ENCODE results near the gene TMEM53.

The TMEM53 gene

GRCh38 chr1:44632598-44632997 is 41.7 kb downstream of the TMEM53 start:
- Histone ChIP-seq H3K27ac (ENCODE audit: low read length) (peak overlapping the region; percentile 80), H3K4me3 (ENCODE audit: low read length) (peak overlapping the region; percentile 91)

DNA sequence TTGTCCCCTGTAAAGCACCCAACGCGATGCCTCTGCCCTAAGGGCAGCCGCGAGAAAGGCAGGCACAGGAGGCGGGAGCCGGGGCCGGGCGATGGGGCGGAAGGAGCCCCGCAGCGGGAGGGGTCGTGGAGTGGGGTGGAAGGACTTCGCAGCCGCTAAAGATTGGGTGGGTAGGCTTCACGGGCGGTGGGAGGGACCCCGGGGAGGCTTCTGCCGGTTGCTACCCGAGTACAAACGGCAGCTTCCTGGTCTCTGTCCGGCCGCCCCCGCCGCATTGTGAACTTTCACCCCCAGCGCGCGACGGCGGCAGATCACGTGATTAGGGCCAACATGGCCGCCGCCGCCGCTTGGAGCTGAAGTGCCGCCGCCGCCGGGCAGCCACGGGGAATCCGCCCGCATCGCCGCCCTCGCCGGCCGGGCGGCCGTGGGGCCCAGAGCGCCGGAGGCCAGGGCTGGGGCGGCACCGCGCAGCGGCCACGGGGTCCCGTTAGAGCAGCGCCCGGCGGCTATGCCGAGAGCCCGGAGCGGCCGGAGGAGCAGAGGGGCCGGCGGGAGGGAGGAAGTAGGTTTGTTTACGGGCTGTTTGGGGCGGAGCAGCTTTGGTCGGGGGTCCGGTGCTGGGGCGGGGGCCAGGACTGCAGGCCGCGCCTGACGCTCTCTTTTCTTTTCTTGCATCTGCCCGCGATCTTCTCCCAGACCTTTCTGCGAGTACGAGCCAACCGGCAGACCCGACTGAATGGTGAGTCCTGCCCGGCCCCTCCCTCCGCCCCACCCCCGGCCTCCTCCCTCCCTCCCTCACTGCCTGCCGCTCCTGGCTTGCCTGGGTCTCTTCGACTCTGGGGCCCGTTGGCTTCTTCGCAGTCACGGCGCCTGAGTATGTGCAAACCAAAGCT is 42.4 kb downstream of the TMEM53 start:
- H3K36me3 ChIP-seq (ENCODE audit: control insufficient read depth, low read depth, low read length), result peaks cover 38% of the 10 kb centered on the region
- no peaks in the 10 kb centered on the region for H3K9me3 ChIP-seq (ENCODE audit: control insufficient read depth, low read depth, low read length)
- peaks cover 14% of the 10 kb centered on the region for H3K4me1 ChIP-seq (ENCODE audit: control insufficient read depth, low read depth, low read length)
- H3K4me3 ChIP-seq (ENCODE audit: low read length), result peak overlapping the region; percentile 91
- peak overlapping the region; percentile 88 for H3K9ac ChIP-seq (ENCODE audit: low read length)
- H3K27me3 ChIP-seq (ENCODE audit: control insufficient read depth, insufficient read depth, low read length), result no peaks in the 10 kb centered on the region
- peak overlapping the region; percentile 90 for H3K27ac ChIP-seq (ENCODE audit: low read length)

More at GRCh38 chr1:44632598-44632997, 41.7 kb downstream of the TMEM53 start:
- Histone ChIP-seq H3K9ac (ENCODE audit: low read length) (peak overlapping the region; percentile 88), H3K27me3 (ENCODE audit: control insufficient read depth, insufficient read depth, low read length) (no peaks in the 10 kb centered on the region), H3K36me3 (ENCODE audit: control insufficient read depth, low read depth, low read length) (peaks cover 42% of the 10 kb centered on the region), H3K4me1 (ENCODE audit: control insufficient read depth, low read depth, low read length) (peaks cover 14% of the 10 kb centered on the region), H3K9me3 (ENCODE audit: control insufficient read depth, low read depth, low read length) (no peaks in the 10 kb centered on the region)

GRCh38 chr1:44631333-44631646 is 43.0 kb downstream of the TMEM53 start:
- no peaks in the 10 kb centered on the region for H3K27me3 ChIP-seq (ENCODE audit: control insufficient read depth, insufficient read depth, low read length)
- peaks cover 32% of the 10 kb centered on the region for H3K36me3 ChIP-seq (ENCODE audit: control insufficient read depth, low read depth, low read length)
- H3K4me3 ChIP-seq (ENCODE audit: low read length), result peak overlapping the region; percentile 91
- H3K9me3 ChIP-seq (ENCODE audit: control insufficient read depth, low read depth, low read length), result no peaks in the 10 kb centered on the region
- H3K27ac ChIP-seq (ENCODE audit: low read length), result peak overlapping the region; percentile 90
- H3K4me1 ChIP-seq (ENCODE audit: control insufficient read depth, low read depth, low read length), result peaks cover 14% of the 10 kb centered on the region
- peak overlapping the region; percentile 88 for H3K9ac ChIP-seq (ENCODE audit: low read length)

DNA sequence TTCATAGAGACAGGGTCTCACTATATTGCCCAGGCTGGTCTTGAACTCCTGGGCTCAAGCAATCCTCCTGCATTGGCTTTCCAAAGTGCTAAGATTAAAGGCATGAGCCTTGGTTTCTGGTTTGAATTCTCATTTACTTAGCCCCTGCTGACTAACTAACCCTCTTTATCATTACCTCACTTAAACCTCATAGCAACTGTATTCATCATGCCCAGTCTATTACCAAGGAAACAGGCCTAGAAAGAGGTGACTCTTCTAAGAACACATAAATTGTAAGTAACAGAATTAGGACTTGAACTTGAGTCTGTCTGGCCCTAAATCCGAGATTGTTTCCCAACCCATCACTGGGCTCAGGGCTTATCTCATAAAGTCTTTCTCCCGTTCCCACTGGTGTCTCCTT is 44.2 kb downstream of the TMEM53 start:
- H3K9me3 ChIP-seq (ENCODE audit: control insufficient read depth, low read depth, low read length), result no peaks in the 10 kb centered on the region
- no peaks in the 10 kb centered on the region for H3K27me3 ChIP-seq (ENCODE audit: control insufficient read depth, insufficient read depth, low read length)
- H3K36me3 ChIP-seq (ENCODE audit: control insufficient read depth, low read depth, low read length), result peaks cover 20% of the 10 kb centered on the region
- H3K4me1 ChIP-seq (ENCODE audit: control insufficient read depth, low read depth, low read length), result peaks cover 14% of the 10 kb centered on the region
- no peak overlapping the region for H3K4me3 ChIP-seq (ENCODE audit: low read length)
- H3K27ac ChIP-seq (ENCODE audit: low read length), result no peak overlapping the region
- H3K9ac ChIP-seq (ENCODE audit: low read length), result no peak overlapping the region

- H3K9ac ChIP-seq (ENCODE audit: low read length), result no peak overlapping the region
- no peak overlapping the region for H3K27ac ChIP-seq (ENCODE audit: low read length)
Observed at GRCh38 chr1:44628962-44629756, 45.1 kb downstream of the TMEM53 start.

GRCh38 chr1:44625348-44625747 is 48.9 kb downstream of the TMEM53 start:
- H3K27ac ChIP-seq (ENCODE audit: low read length), result no peak overlapping the region
- H3K9me3 ChIP-seq (ENCODE audit: control insufficient read depth, low read depth, low read length), result no peaks in the 10 kb centered on the region
- no peak overlapping the region for H3K4me3 ChIP-seq (ENCODE audit: low read length)
- H3K9ac ChIP-seq (ENCODE audit: low read length), result no peak overlapping the region
- no peaks in the 10 kb centered on the region for H3K36me3 ChIP-seq (ENCODE audit: control insufficient read depth, low read depth, low read length)
- H3K4me1 ChIP-seq (ENCODE audit: control insufficient read depth, low read depth, low read length), result no peaks in the 10 kb centered on the region
- H3K27me3 ChIP-seq (ENCODE audit: control insufficient read depth, insufficient read depth, low read length), result no peaks in the 10 kb centered on the region

More at GRCh38 chr1:44628962-44629756, 45.1 kb downstream of the TMEM53 start:
- Histone ChIP-seq H3K9me3 (ENCODE audit: control insufficient read depth, low read depth, low read length) (no peaks in the 10 kb centered on the region), H3K27me3 (ENCODE audit: control insufficient read depth, insufficient read depth, low read length) (no peaks in the 10 kb centered on the region), H3K4me1 (ENCODE audit: control insufficient read depth, low read depth, low read length) (peaks cover 14% of the 10 kb centered on the region), H3K36me3 (ENCODE audit: control insufficient read depth, low read depth, low read length) (peaks cover 12% of the 10 kb centered on the region), H3K4me3 (ENCODE audit: low read length) (no peak overlapping the region)

- Histone ChIP-seq H3K9ac (ENCODE audit: low read length) (no peak overlapping the region), H3K4me3 (ENCODE audit: low read length) (no peak overlapping the region), H3K27ac (ENCODE audit: low read length) (no peak overlapping the region), H3K27me3 (ENCODE audit: control insufficient read depth, insufficient read depth, low read length) (no peaks in the 10 kb centered on the region), H3K36me3 (ENCODE audit: control insufficient read depth, low read depth, low read length) (no peaks in the 10 kb centered on the region), H3K4me1 (ENCODE audit: control insufficient read depth, low read depth, low read length) (no peaks in the 10 kb centered on the region), H3K9me3 (ENCODE audit: control insufficient read depth, low read depth, low read length) (no peaks in the 10 kb centered on the region)
Observed at GRCh38 chr1:44624268-44624901, 49.9 kb downstream of the TMEM53 start.

- H3K27me3 ChIP-seq (ENCODE audit: control insufficient read depth, insufficient read depth, low read length), result peaks cover 6% of the 10 kb centered on the region
- no peaks in the 10 kb centered on the region for H3K9me3 ChIP-seq (ENCODE audit: control insufficient read depth, low read depth, low read length)
- no peaks in the 10 kb centered on the region for H3K36me3 ChIP-seq (ENCODE audit: control insufficient read depth, low read depth, low read length)
- no peak overlapping the region for H3K4me3 ChIP-seq (ENCODE audit: low read length)
- H3K4me1 ChIP-seq (ENCODE audit: control insufficient read depth, low read depth, low read length), result no peaks in the 10 kb centered on the region
- H3K9ac ChIP-seq (ENCODE audit: low read length), result no peak overlapping the region
- no peak overlapping the region for H3K27ac ChIP-seq (ENCODE audit: low read length)
Observed at GRCh38 chr1:44621841-44622286, 52.4 kb downstream of the TMEM53 start.

DNA sequence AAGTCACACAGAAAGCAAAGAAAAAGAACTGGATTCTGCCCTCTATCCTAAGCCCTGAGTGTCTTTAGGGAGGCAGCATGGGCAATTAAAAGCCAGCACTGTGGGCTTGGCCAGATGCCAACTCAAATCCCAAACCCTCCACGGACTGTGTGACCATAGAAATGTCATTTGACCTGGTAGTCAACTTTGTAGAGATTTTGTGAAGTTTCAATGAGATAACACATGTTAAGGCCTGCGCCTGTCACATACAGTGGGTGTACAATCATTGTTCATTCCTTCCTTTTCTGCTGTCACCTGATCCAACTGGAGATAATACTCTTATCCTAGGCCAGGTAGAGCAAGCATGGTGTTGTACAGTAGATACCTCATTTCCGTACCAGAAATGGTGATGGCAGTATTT is 54.2 kb downstream of the TMEM53 start:
- Histone ChIP-seq H3K9ac (ENCODE audit: low read length) (no peak overlapping the region), H3K4me1 (ENCODE audit: control insufficient read depth, low read depth, low read length) (no peaks in the 10 kb centered on the region), H3K27ac (ENCODE audit: low read length) (no peak overlapping the region), H3K9me3 (ENCODE audit: control insufficient read depth, low read depth, low read length) (no peaks in the 10 kb centered on the region), H3K36me3 (ENCODE audit: control insufficient read depth, low read depth, low read length) (no peaks in the 10 kb centered on the region), H3K27me3 (ENCODE audit: control insufficient read depth, insufficient read depth, low read length) (peaks cover 16% of the 10 kb centered on the region), H3K4me3 (ENCODE audit: low read length) (no peak overlapping the region)

DNA sequence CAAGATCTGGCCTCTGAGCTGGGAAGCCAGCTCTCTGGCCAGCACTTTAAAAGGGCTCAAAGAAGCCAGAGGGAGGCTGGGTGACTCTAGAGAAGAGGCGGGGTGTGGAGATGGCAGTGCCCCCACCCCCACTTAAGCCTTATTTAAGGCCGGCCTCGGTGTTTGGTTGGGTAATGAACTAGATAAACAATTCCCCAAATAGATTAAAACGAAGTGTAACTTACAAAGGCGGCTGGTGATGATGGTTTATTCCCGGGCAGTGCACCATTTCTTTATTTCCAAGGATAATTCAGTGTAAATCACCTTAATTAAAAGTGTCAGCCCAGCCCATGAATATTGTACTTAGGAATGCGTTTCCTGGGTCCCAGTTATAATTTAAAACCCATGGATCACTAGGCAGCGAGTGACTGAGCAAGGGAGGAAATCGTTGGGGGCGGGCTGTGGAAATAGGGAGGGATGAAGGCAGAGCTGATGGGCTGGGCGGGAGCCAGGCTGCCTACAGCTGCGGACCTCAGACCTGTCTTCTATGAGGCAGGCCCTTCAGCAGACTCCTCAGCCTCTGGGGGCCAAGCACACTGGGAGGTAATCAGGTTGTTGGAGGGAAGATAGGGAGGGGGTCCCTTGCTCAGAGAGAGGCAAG is 54.9 kb downstream of the TMEM53 start:
- H3K4me1 ChIP-seq (ENCODE audit: control insufficient read depth, low read depth, low read length), result no peaks in the 10 kb centered on the region
- H3K9me3 ChIP-seq (ENCODE audit: control insufficient read depth, low read depth, low read length), result no peaks in the 10 kb centered on the region
- peaks cover 16% of the 10 kb centered on the region for H3K27me3 ChIP-seq (ENCODE audit: control insufficient read depth, insufficient read depth, low read length)
- H3K36me3 ChIP-seq (ENCODE audit: control insufficient read depth, low read depth, low read length), result no peaks in the 10 kb centered on the region
- no peak overlapping the region for H3K27ac ChIP-seq (ENCODE audit: low read length)
- H3K9ac ChIP-seq (ENCODE audit: low read length), result no peak overlapping the region
- no peak overlapping the region for H3K4me3 ChIP-seq (ENCODE audit: low read length)

- no peak overlapping the region for H3K9ac ChIP-seq (ENCODE audit: low read length)
- H3K4me3 ChIP-seq (ENCODE audit: low read length), result peak overlapping the region; percentile 52
Observed at GRCh38 chr1:44617703-44618029, 56.6 kb downstream of the TMEM53 start.

More at GRCh38 chr1:44617703-44618029, 56.6 kb downstream of the TMEM53 start:
- Histone ChIP-seq H3K36me3 (ENCODE audit: control insufficient read depth, low read depth, low read length) (no peaks in the 10 kb centered on the region), H3K4me1 (ENCODE audit: control insufficient read depth, low read depth, low read length) (no peaks in the 10 kb centered on the region), H3K9me3 (ENCODE audit: control insufficient read depth, low read depth, low read length) (no peaks in the 10 kb centered on the region), H3K27ac (ENCODE audit: low read length) (no peak overlapping the region), H3K27me3 (ENCODE audit: control insufficient read depth, insufficient read depth, low read length) (peaks cover 16% of the 10 kb centered on the region)

Data from iPS-18a (cell line).